Transverse colon (tissue), 4 donors: Measurements from ENCODE around the gene SLC3A2.

Experiments
- EP300 ChIP-seq: sonication (generic); formaldehyde crosslinking; IDR thresholded peaks from one replicate; pipeline ENCODE4 v1.6.1; 2017; ENCODE audit warnings: antibody characterized with exemption, low read depth
- POLR2A ChIP-seq: fragments of 450-650 bp; IDR thresholded peaks from one replicate; pipeline ENCODE4 v1.6.1; 2016; ENCODE audit warnings: antibody characterized with exemption, mild to moderate bottlenecking, moderate library complexity
- POLR2AphosphoS5 ChIP-seq, 3 donors: sonication (generic); formaldehyde crosslinking; IDR thresholded peaks; one replicate each; pipeline ENCODE4 v1.6.1; 2016; ENCODE audit warnings: antibody characterized with exemption in 3 of 3
- TF ChIP-seq, protein P1 (sequence below), 5 experiments: fragments of 200-600 bp in 3 of 5; fragments of 450-650 bp in 2 of 5; sonication (generic) in 3 of 5; IDR thresholded peaks; 1 replicate in 2 of 5; 2 replicates in 3 of 5; pipeline ENCODE4 v1.5.1; 2016 to 2017; ENCODE audit warnings: antibody characterized with exemption in 5 of 5, inconsistent platforms in 3 of 5, mild to moderate bottlenecking in 2 of 5, moderate library complexity in 1 of 5

- TF ChIP-seq, protein P1, sequence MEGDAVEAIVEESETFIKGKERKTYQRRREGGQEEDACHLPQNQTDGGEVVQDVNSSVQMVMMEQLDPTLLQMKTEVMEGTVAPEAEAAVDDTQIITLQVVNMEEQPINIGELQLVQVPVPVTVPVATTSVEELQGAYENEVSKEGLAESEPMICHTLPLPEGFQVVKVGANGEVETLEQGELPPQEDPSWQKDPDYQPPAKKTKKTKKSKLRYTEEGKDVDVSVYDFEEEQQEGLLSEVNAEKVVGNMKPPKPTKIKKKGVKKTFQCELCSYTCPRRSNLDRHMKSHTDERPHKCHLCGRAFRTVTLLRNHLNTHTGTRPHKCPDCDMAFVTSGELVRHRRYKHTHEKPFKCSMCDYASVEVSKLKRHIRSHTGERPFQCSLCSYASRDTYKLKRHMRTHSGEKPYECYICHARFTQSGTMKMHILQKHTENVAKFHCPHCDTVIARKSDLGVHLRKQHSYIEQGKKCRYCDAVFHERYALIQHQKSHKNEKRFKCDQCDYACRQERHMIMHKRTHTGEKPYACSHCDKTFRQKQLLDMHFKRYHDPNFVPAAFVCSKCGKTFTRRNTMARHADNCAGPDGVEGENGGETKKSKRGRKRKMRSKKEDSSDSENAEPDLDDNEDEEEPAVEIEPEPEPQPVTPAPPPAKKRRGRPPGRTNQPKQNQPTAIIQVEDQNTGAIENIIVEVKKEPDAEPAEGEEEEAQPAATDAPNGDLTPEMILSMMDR (IDR thresholded peaks at IDR 0.05) = no peak
- TF ChIP-seq POLR2A = peak; percentile 94
- no peak for TF ChIP-seq EP300
- TF ChIP-seq POLR2AphosphoS5 (IDR thresholded peaks at IDR 0.05) = peak; percentile 95 to 96 (median 95)
Observed at GRCh38 chr11:62831520-62832335, 49.0 kb upstream of the SLC3A2 start, which contains the start of gene STX5.
